B cell (primary cell): Measurements from ENCODE around the gene BRD3. TPM values are rescaled to one million over a fixed set of nuclear protein-coding genes. Genes with fewer than 3 reads are reported as not detected.
"Not testable (repeated sequence)": the region's sequence is repeated elsewhere in the genome, so short reads cannot be mapped to it uniquely, and the experiment has no call there.

ENCODE experiments used
- ATAC-seq: fragments of 200-7000 bp; cut with Tn5 transposase; one replicate; pipeline ENCODE4 v1.10.0; 2021; ENCODE audit warnings: low read depth, mild to moderate bottlenecking, moderate number of reproducible peaks, moderate library complexity
- CTCF ChIA-PET: fragments of 350-600 bp; sonication (Branson Sonifier 250); formaldehyde crosslinking; loops from one replicate; lab custom pipeline; 2021; ENCODE audit warnings: antibody characterized with exemption, inconsistent platforms; lab: Charles Lee
- POLR2A ChIA-PET: fragments of 350-600 bp; sonication (Branson Sonifier 250); formaldehyde crosslinking; loops from one replicate; lab custom pipeline; 2021; ENCODE audit warnings: antibody characterized with exemption; lab: Charles Lee
- DNase-seq: peaks from one replicate; pipeline ENCODE4 v3.0.0; 2013
- H2AFZ ChIP-seq: 2 replicates; pipeline ENCODE4 v1.6.1; 2012; ENCODE audit warnings: mild to moderate bottlenecking, low read depth, low read length; ENCODE audit not compliant: insufficient read depth, poor library complexity, severe bottlenecking
- H3K27ac ChIP-seq, 2 donors: 1 replicate in 1 of 2; 2 replicates in 1 of 2; pipeline ENCODE4 v1.5.1; 2012 to 2013; ENCODE audit warnings: low read length in 2 of 2, mild to moderate bottlenecking in 2 of 2, moderate library complexity in 1 of 2
- H3K27me3 ChIP-seq, 4 experiments: fragments of 200-600 bp in 1 of 4; sonication (generic) in 1 of 4; replicated peaks in 1 of 4; 1 replicate in 2 of 4; 2 replicates in 2 of 4; pipeline versions ENCODE4 v1.6.1 to v1.7.0; 2013 to 2016; ENCODE audit warnings: low read length in 3 of 4, mild to moderate bottlenecking in 2 of 4, mixed read lengths in 1 of 4, moderate library complexity in 1 of 4; ENCODE audit not compliant: insufficient read depth in 4 of 4, control insufficient read depth in 3 of 4; ENCODE audit errors: control extremely low read depth in 1 of 4
- H3K36me3 ChIP-seq, 2 experiments: replicated peaks in 1 of 2; 1 replicate in 1 of 2; 2 replicates in 1 of 2; pipeline versions ENCODE4 v1.6.1 to v1.7.1; 2013; ENCODE audit warnings: low read length in 1 of 2; ENCODE audit not compliant: insufficient read depth in 2 of 2, control insufficient read depth in 1 of 2; ENCODE audit errors: control extremely low read depth in 1 of 2, extremely low read depth in 1 of 2
- H3K4me1 ChIP-seq, 2 donors: fragments of 200-600 bp in 1 of 2; sonication (generic) in 1 of 2; 1 replicate in 1 of 2; 2 replicates in 1 of 2; pipeline versions ENCODE4 v1.5.1 to v1.6.1; 2013 to 2017; ENCODE audit warnings: low read length in 2 of 2; ENCODE audit not compliant: control insufficient read depth in 2 of 2, insufficient read depth in 2 of 2
- H3K4me2 ChIP-seq: replicated peaks from 2 replicates; pipeline ENCODE3; 2012; ENCODE audit warnings: mild to moderate bottlenecking, low read depth, low read length; ENCODE audit not compliant: poor library complexity, severe bottlenecking
- H3K4me3 ChIP-seq, 5 experiments: fragments of 200-600 bp in 1 of 5; sonication (generic) in 1 of 5; 1 replicate in 3 of 5; 2 replicates in 2 of 5; pipeline versions ENCODE4 v1.5.1 to v1.7.0; 2011 to 2016; ENCODE audit warnings: low read length in 4 of 5, mild to moderate bottlenecking in 4 of 5, low read depth in 2 of 5, control low read depth in 1 of 5, moderate library complexity in 1 of 5; ENCODE audit not compliant: insufficient read depth in 1 of 5; ENCODE audit errors: control extremely low read depth in 1 of 5, extremely low read depth in 1 of 5
- H3K79me2 ChIP-seq: fragments of 200-600 bp; sonication (generic); one replicate; pipeline ENCODE4 v1.6.0; 2016; ENCODE audit warnings: low read length; ENCODE audit not compliant: control insufficient read depth, insufficient read depth
- H3K9ac ChIP-seq: fragments of 200-600 bp; sonication (generic); 2 replicates; pipeline ENCODE4 v1.6.1; 2017; ENCODE audit warnings: mild to moderate bottlenecking, low read length, moderate library complexity
- H3K9me3 ChIP-seq, 3 donors: one replicate each; pipeline versions ENCODE4 v1.6.1 to v1.7.1; 2013; ENCODE audit warnings: low read length in 2 of 3; ENCODE audit not compliant: control insufficient read depth in 2 of 3, insufficient read depth in 1 of 3; ENCODE audit errors: control extremely low read depth in 1 of 3
- H4K20me1 ChIP-seq: 2 replicates; pipeline ENCODE4 v1.6.0; 2012; ENCODE audit warnings: mild to moderate bottlenecking, low read length; ENCODE audit not compliant: insufficient read depth, control insufficient read depth, poor library complexity, severe bottlenecking
- H3K27ac Mint-ChIP-seq: one replicate; pipeline ENCODE4 v1.8.0; 2021; ENCODE audit warnings: mixed read lengths
- H3K27me3 Mint-ChIP-seq: one replicate; pipeline ENCODE4 v1.8.0; 2021; ENCODE audit warnings: mixed read lengths
- H3K4me1 Mint-ChIP-seq: one replicate; pipeline ENCODE4 v1.8.0; 2021; ENCODE audit warnings: mixed read lengths
- H3K4me3 Mint-ChIP-seq: one replicate; pipeline ENCODE4 v1.8.0; 2021; ENCODE audit warnings: mixed read lengths
- H3K9me3 Mint-ChIP-seq: one replicate; pipeline ENCODE4 v1.8.0; 2022; ENCODE audit warnings: mixed read lengths; ENCODE audit not compliant: insufficient read depth
- EZH2 ChIP-seq: IDR thresholded peaks from 2 replicates; pipeline ENCODE4 v1.6.1; 2012; ENCODE audit warnings: borderline replicate concordance, low read depth, mild to moderate bottlenecking, moderate library complexity, low read length; ENCODE audit not compliant: insufficient read depth, poor library complexity, severe bottlenecking
- WGBS: methylation state at CpG from one replicate; pipeline ENCODE4 v1.1.5; 2013; ENCODE audit warnings: missing lambda C conversion rate; ENCODE audit not compliant: insufficient coverage; 5-methylcytosine and 5-hydroxymethylcytosine counted together
- intact Hi-C: fragments of 100-400 bp; cut with micrococcal nuclease; formaldehyde crosslinking; loops from one replicate; pipeline ENCODE4 v1.10.0; 2022
- polyA plus RNA-seq: library from polyadenylated mRNA; depleted of rRNA; stranded (reverse); fragments of >200 nt; gene quantifications from 2 replicates; pipeline ENCODE4 v1.2.3, GENCODE V29; 2012
- total RNA-seq, 2 donors: library from RNA; stranded (reverse); fragments of 120-200 nt in 1 of 2; gene quantifications; 1 replicate in 1 of 2; 2 replicates in 1 of 2; pipeline versions ENCODE4 v1.2.3 to v1.2.4, GENCODE V29; 2013 to 2022
- TF ChIP-seq, protein P1 (sequence below): fragments of 200-600 bp; IDR thresholded peaks from one replicate; pipeline ENCODE4 v1.8.0; 2022; ENCODE audit warnings: antibody characterized with exemption, mild to moderate bottlenecking

The BRD3 gene
- total and polyA plus RNA-seq, 2 donors (not counting 1 experiment from before 2014, with no cell fraction given), result 8.9 to 38.0 TPM

DNA sequence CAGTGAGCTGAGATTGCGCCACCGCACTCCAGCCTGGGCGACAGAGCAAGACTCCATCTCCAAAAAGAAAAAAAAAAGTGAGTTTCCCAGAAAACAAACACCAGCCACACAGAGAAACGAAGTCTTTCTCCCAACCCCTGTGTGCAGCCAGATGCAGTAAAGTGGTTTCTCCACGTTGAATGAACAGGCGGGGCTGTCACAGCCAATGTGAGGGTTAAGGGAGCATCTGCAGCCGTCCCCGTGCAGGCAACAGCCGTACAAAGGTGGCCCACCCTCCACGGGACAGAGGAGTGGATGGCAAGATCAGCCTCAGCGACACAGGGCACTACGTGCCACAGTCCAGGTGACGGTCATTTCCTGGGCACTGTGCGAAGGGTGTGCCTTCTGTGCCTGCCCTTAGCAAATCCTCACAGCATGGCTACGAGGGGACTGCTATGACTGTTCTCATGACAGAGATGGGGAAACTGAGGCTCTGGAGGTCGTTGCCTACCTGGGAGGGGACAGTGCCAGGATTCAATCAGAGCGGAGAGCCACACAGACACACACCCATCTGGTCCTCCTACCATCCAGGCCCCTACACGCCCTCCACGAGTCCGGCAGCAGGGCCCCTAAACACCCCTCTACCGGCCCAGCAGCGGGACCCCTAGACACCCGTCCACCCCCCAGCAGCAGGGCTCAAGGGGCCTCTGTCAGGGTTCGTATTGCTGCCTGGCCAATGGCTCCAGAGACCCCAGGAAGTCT, 78.0 kb downstream of the BRD3 start:
- Histone ChIP-seq H3K9ac (peak overlapping the region; percentile 86), H3K27me3 (no peaks in the 10 kb centered on the region), H3K36me3 (no peaks in the 10 kb centered on the region), H3K27ac (peak overlapping the region in 1 of 2 donors; percentile 33), H2AFZ (no peak overlapping the region), H3K4me1 (peaks cover 36 to 45% of the 10 kb centered on the region in 2 donors), H3K4me3 (peak overlapping the region in 4 of 5 experiments; percentile 51 to 86 (median 78)), H3K9me3 (no peaks in the 10 kb centered on the region), H4K20me1 (peaks cover 66% of the 10 kb centered on the region), H3K79me2 (peaks cover 81% of the 10 kb centered on the region), H3K4me2 (peak overlapping the region; percentile 99)
- TF ChIP-seq, protein P1, sequence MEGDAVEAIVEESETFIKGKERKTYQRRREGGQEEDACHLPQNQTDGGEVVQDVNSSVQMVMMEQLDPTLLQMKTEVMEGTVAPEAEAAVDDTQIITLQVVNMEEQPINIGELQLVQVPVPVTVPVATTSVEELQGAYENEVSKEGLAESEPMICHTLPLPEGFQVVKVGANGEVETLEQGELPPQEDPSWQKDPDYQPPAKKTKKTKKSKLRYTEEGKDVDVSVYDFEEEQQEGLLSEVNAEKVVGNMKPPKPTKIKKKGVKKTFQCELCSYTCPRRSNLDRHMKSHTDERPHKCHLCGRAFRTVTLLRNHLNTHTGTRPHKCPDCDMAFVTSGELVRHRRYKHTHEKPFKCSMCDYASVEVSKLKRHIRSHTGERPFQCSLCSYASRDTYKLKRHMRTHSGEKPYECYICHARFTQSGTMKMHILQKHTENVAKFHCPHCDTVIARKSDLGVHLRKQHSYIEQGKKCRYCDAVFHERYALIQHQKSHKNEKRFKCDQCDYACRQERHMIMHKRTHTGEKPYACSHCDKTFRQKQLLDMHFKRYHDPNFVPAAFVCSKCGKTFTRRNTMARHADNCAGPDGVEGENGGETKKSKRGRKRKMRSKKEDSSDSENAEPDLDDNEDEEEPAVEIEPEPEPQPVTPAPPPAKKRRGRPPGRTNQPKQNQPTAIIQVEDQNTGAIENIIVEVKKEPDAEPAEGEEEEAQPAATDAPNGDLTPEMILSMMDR, result no peak
- TF ChIP-seq EZH2, result no peak
- Mint-ChIP-seq H3K27ac (peak overlapping the region; percentile 78), H3K9me3 (no peaks in the 10 kb centered on the region), H3K4me1 (peaks cover 56% of the 10 kb centered on the region), H3K4me3 (peak overlapping the region; percentile 94), H3K27me3 (no peaks in the 10 kb centered on the region)
- ATAC-seq, result no peak
- ChIA-PET POLR2A (interaction anchor here (0.6 to 3.4 kb wide), 6 partner anchors 13 to 179 kb away, joined by 3 to 19 read pairs (median 3); no protein-coding TSS in a partner anchor), CTCF (interaction anchor here (0.6 to 2.0 kb wide), 6 partner anchors 33 to 809 kb away, joined by 3 to 9 read pairs (median 4); no protein-coding TSS in a partner anchor)
- no peak for DNase-seq
- intact Hi-C loops, result loop anchor here (5.0 kb wide), 1 partner anchor 457 kb away; the partner anchor contains the start of gene ADAMTSL2
- WGBS, result 82% methylated on average over 20 of the region's 24 CpGs

DNA sequence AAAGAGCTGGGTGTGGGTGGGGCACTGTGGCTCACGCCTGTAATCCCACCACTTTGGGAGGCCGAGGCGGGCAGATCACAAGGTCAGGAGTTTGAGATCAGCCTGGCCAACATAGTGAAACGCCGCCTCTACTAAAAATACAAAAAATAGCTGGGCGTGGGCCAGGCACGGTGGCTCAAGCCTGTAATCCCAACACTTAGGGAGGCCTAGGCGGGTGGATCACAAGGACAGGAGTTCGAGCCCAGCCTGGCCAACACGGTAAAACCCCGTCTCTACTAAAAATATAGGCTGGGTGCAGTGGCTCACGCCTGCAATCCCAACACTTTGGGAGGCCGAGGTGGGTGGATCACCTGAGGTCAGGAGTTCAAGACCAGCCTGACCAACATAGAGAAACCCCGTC, 79.1 kb downstream of the BRD3 start:
- H3K9ac ChIP-seq, H2AFZ ChIP-seq, H3K27me3 ChIP-seq, DNase-seq, H3K9me3 ChIP-seq, intact Hi-C loops, H3K9me3 Mint-ChIP-seq, H3K27ac ChIP-seq, ATAC-seq, H3K36me3 ChIP-seq, H3K27me3 Mint-ChIP-seq, H3K27ac Mint-ChIP-seq, H3K4me3 ChIP-seq, H3K4me2 ChIP-seq: not testable (repeated sequence)
- WGBS, result 98% methylated on average over 5 of the region's 14 CpGs
- Histone ChIP-seq H4K20me1 (peaks cover 77% of the 10 kb centered on the region), H3K79me2 (peaks cover 91% of the 10 kb centered on the region), H3K4me1 (peaks cover 28 to 36% of the 10 kb centered on the region in 2 donors)
- POLR2A ChIA-PET, result interaction anchor here (1.1 kb wide), 1 partner anchor 12 kb away, joined by 3 read pairs; no protein-coding TSS in a partner anchor
- Mint-ChIP-seq H3K4me3 (peak overlapping the region; percentile 13), H3K4me1 (peaks cover 53% of the 10 kb centered on the region)
- CTCF ChIA-PET, result interaction anchor here (1.1 to 1.5 kb wide), 3 partner anchors 20 to 206 kb away, joined by 3 to 5 read pairs (median 4); no protein-coding TSS in a partner anchor
